Measurements from ENCODE around the gene NETO1.

DNA sequence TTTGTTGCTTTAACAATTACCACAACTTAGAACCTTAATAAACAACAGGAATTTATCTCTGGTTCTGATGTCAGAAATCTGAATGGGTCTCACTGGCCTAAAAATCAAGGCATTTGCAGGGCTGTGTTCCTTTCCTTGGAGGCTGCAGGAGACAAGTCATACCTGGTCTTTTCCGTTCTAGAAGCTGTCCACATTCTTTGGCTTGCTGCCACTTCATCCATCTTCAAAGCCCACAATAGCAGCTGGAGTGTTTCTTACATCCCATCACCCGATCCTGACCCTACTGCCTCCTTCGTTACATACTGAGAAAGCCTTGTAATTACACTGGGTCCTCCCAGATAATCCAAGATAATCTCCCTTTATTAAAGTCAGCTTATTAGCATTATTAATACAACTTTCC is 18.1 kb downstream of the NETO1 start:
- TF ChIP-seq, protein P1, sequence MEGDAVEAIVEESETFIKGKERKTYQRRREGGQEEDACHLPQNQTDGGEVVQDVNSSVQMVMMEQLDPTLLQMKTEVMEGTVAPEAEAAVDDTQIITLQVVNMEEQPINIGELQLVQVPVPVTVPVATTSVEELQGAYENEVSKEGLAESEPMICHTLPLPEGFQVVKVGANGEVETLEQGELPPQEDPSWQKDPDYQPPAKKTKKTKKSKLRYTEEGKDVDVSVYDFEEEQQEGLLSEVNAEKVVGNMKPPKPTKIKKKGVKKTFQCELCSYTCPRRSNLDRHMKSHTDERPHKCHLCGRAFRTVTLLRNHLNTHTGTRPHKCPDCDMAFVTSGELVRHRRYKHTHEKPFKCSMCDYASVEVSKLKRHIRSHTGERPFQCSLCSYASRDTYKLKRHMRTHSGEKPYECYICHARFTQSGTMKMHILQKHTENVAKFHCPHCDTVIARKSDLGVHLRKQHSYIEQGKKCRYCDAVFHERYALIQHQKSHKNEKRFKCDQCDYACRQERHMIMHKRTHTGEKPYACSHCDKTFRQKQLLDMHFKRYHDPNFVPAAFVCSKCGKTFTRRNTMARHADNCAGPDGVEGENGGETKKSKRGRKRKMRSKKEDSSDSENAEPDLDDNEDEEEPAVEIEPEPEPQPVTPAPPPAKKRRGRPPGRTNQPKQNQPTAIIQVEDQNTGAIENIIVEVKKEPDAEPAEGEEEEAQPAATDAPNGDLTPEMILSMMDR (conservative IDR thresholded peaks at IDR 0.05; ENCODE audit: low read length): no peak
- no peak for TF ChIP-seq EZH2phosphoT487 (IDR thresholded peaks at IDR 0.05; ENCODE audit: borderline replicate concordance, low read depth, low read length)
